AG04449 (cell line): ENCODE measurements around the gene SLC35B4.

Source experiments
- CTCF ChIA-PET: fragments of 350-600 bp; formaldehyde crosslinking; extraction: SDS; loops from one replicate; lab custom pipeline; 2021; ENCODE audit warnings: antibody characterized with exemption; lab: Yijun Ruan, JAX
- POLR2A ChIA-PET: fragments of 400-600, 350-600 bp; formaldehyde crosslinking; extraction: SDS; loops from one replicate; lab custom pipeline; 2020; ENCODE audit warnings: antibody characterized with exemption, inconsistent platforms; lab: Yijun Ruan, JAX
- DNase-seq: peaks from one replicate; pipeline ENCODE4 v3.0.0-alpha.2; 2010; ENCODE audit warnings: low read depth, low spot score
- H3K4me3 ChIP-seq: 2 replicates; pipeline ENCODE4 v1.5.1; 2011; ENCODE audit warnings: low read depth, mild to moderate bottlenecking, control low read depth, low read length
- CTCF ChIP-seq: IDR thresholded peaks from one replicate; pipeline ENCODE4 v1.5.1; 2011; ENCODE audit warnings: mild to moderate bottlenecking, moderate library complexity, low read length, control low read depth, inconsistent platforms; ENCODE audit not compliant: insufficient read depth; ENCODE audit errors: missing control alignments

Gene SLC35B4

GRCh38 chr7:134329614-134330346, 13.1 kb upstream of the SLC35B4 start:
- ChIA-PET CTCF (interaction anchor here (1.2 to 1.6 kb wide), 2 partner anchors 13 to 16 kb away, joined by 3 to 8 read pairs; partner anchors contain the start of gene SLC35B4), POLR2A (no interaction called here)
- no peak for DNase-seq
- no peak overlapping the region for H3K4me3 ChIP-seq
- TF ChIP-seq CTCF, result no peak

- POLR2A ChIA-PET, result no interaction called here
- TF ChIP-seq CTCF, result no peak
- CTCF ChIA-PET, result interaction anchor here (0.8 to 1.9 kb wide), 9 partner anchors 9 to 586 kb away, joined by 3 to 9 read pairs (median 4); partner anchors contain the start of genes LRGUK and SLC35B4
- no peak overlapping the region for H3K4me3 ChIP-seq
- DNase-seq, result no peak
These were observed 12.2 kb upstream of the SLC35B4 start for GRCh38 chr7:134328900-134329299.

DNA sequence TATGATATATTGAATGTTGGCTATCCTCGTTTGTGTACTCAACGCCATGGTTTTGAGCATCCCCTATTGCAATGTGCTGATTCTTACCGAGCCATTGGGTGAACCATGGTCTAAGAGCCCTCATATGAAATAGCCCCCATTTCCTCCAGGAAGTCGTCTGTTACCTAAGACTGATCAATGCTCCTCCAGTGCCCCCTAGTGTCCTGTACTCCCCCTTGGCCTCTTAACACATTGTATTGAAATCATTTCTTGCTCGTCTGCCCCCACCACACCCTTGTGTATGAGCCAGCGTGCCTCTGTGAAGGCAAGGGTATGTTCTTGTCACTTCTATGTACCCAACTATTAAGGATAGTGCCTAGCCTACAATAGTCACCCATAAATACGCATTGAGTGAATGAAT, 11.2 kb upstream of the SLC35B4 start:
- TF ChIP-seq CTCF, result peak; percentile 60
- no peak for DNase-seq
- ChIA-PET CTCF (interaction anchor here (0.6 to 1.9 kb wide), 9 partner anchors 8 to 1378 kb away, joined by 3 to 9 read pairs (median 4); partner anchors contain the start of genes LRGUK and SLC35B4), POLR2A (no interaction called here)
- no peak overlapping the region for H3K4me3 ChIP-seq

DNA sequence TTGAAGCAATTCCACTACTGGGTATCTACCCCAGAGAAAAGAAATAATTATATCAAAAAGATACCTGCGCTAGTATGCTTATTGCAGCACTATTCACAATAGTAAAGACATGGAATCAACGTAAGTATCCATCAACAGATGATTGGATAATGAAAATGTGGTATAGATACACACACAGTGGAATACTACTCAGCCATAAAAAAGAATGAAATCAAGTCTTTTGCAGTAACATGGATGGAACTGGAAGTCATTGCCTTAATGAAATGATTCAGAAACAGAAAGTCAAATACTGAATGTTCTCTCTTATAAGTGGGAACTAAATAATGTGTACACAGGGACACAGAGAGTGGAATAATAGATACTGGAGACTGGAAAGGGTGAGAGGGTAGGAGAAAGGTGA, 7.4 kb upstream of the SLC35B4 start:
- POLR2A ChIA-PET, result no interaction called here
- CTCF ChIA-PET, result no interaction called here
- DNase-seq, result no peak
- H3K4me3 ChIP-seq, result no peak overlapping the region
- no peak for TF ChIP-seq CTCF

GRCh38 chr7:134320201-134320600, 3.5 kb upstream of the SLC35B4 start:
- no peak for TF ChIP-seq CTCF
- H3K4me3 ChIP-seq, result no peak overlapping the region
- ChIA-PET CTCF (no interaction called here), POLR2A (no interaction called here)
- DNase-seq, result no peak

- ChIA-PET POLR2A (no interaction called here), CTCF (interaction anchor here (2.1 to 3.4 kb wide), 2 partner anchors 8 to 10 kb away, joined by 8 to 13 read pairs; no protein-coding TSS in a partner anchor)
- H3K4me3 ChIP-seq, result no peak overlapping the region
- no peak for TF ChIP-seq CTCF
- DNase-seq, result no peak
These were observed 1.7 kb upstream of the SLC35B4 start for GRCh38 chr7:134318443-134318842.
